ENCODE data around the gene SMARCC1.

GRCh38 chr3:47678446-47679338 is 103.0 kb downstream of the SMARCC1 start:
- TF ChIP-seq CTCF (conservative IDR thresholded peaks at IDR 0.05; ENCODE audit: low read depth, low read length) (no peak), POLR2A (IDR thresholded peaks at IDR 0.05; ENCODE audit: low read depth, low read length) (no peak), CEBPB (IDR thresholded peaks at IDR 0.05; ENCODE audit: low read depth, low read length) (no peak), RAD21 (IDR thresholded peaks at IDR 0.05; ENCODE audit: low read length) (no peak), USF2 (IDR thresholded peaks at IDR 0.05; ENCODE audit: low read depth, low read length) (no peak), CHD1 (IDR thresholded peaks at IDR 0.05; ENCODE audit: low read depth, low read length) (no peak), MAZ (IDR thresholded peaks at IDR 0.05; ENCODE audit: borderline replicate concordance, low read depth, low read length) (no peak), RCOR1 (IDR thresholded peaks at IDR 0.05; ENCODE audit: insufficient replicate concordance, low read length) (no peak), MAFK (IDR thresholded peaks at IDR 0.05; ENCODE audit: low read depth, low read length) (no peak)
